Forelimb muscle (tissue), 1 donor: ENCODE results near the gene MTAP. TPM values are rescaled to one million over a fixed set of nuclear protein-coding genes. Genes with fewer than 3 reads are reported as not detected.
"Not testable (repeated sequence)": the region's sequence is repeated elsewhere in the genome, so short reads cannot be mapped to it uniquely, and the experiment has no call there.

Experiments
- DNase-seq: peaks from one replicate; pipeline ENCODE4 v3.0.0-alpha.2; 2013; ENCODE audit warnings: low read depth
- polyA plus RNA-seq: library from polyadenylated mRNA; unstranded; fragments of 120-200 nt; gene quantifications from one replicate; pipeline ENCODE4 v1.2.1, GENCODE V29; 2013; ENCODE audit not compliant: insufficient read length

Gene MTAP
- polyA plus RNA-seq, 1 donor: 23.5 TPM

DNA sequence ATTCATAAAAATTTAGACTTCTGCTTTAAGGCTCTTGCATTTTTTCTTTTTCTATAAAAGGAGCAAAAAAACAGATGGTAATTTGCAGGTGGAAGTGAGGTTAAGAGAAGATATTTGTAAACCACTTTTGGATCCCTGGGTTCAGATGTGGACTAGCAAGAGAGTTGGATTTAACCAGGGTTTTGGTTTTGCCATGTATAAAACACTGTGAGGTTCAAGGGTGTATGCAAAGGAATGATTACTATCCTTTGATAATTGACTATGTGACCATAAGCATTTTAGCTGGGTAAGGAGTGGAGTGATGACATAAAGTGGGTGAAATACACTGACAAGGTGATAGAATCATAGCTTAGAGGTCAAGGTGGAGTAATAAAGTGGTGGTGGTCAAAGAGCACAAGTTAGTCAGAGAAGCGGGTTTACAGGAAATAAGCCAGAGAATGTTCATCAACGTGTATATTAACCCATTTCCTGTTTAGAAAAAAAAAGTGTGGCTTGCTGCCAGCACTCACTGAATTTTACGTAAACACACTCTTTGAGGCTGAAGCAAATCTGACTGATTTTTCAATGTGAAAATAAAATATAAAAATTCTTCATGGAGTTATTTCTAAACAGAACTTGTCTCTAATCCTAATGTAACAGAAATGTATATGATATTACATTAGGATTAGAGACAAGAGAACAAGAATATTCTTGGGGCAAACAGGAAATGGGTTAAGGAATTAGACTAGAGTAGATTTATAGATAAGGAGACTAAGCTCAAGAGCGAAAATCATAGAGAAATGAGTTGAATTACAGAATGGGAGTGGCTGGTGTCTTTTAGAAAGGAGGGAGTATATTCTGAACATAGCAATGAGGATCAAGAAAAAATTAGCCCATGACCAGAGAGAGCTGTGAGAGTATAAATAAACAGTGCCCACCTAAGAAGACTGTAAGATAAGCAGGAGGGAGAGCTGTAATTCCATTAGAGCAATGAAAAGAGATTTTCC lies 117.2 kb downstream of the MTAP start:
- DNase-seq: no peak

DNA sequence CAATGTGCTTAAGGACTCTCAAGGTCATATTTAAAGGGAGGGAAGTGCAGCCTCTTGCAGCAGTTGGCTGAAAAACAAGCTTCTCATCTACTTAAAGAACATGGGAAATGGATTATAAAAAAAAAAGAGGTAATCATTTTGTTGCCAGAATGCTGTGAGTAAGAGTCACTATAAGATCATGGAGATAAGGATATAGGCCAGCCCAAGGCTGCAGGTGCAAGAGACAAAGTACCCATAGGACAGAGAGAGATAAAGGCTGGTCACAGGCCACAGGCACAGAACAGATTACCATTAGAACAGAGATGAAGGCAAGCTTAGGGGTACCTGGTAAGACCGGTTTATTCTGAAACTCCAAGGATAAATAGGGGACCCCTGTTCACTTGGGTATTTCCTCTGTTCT lies 121.3 kb downstream of the MTAP start:
- no peak for DNase-seq

DNA sequence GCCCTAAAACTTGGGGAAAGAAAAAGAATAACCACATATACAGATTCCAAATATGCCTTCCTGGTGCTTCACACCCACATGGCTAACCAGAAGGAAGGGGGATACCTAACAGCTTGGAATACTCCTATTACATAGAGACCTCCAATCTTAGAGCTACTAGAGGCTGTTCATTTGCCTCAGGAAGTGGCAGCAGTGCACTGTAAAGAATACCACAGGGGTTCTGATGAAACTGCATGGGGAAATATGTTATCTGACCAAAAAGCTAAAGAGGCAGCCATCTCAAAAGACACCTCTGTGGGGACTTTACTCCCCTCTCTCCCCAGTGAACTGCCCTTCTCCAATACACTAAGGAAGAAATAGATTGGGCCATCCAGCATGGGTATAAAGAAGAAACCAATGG lies 125.3 kb downstream of the MTAP start:
- no peak for DNase-seq

DNA sequence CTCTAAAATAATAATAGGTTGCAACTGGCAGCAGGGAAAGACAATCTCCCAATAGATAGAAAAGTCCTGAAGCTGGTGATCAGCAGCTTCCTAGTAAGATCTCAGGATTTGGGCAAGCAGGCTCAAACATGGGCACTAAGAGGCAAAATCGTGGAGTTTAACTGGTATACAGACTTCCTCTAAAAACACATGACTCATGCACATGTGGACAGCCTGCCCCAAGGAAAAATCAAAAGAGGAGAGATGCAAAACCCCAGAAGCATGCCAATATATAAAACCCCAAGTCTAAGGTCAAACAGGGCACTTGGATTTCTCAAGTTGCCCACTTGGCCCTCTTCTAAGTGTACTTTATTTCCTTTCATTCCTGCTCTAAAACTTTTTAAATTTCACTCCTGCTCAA lies 129.0 kb downstream of the MTAP start:
- no peak for DNase-seq

DNA sequence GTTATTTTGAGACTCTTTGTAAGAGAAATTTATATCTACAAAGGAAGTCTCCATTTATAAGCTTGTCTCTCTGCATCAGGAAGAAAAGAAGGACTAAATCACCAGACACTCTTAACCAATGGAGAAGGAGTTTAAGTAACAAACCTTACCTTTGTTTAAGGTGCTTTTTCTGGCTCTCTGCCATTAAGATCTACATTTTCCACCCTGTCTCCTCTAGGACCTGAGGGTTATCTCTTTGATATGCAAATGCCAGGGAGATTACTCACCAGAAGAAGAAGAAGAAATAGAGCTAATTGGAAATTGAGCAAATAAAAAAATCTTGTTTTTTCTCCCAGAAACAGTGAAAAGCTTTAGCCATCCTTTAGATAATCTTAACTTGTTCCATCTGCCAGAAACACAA lies 130.8 kb downstream of the MTAP start:
- no peak for DNase-seq

DNA sequence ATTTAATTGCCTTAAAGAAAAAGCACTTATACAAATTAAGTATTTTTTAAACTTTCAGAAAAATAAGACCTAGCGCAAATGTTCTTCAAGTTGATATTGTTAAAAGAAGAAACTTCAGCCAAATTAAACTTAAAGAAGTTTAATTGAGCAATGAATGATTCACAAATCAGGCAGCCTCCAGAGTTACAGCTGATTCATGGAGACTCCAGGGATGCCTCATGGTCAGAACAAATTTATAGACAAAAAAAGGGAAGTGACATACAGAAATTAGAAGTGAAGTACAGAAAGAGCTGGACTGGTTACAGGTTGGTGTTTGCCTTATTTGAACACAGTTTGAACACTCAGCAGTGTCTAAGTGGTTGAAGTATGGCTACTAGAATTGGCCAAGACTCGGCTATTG lies 131.4 kb downstream of the MTAP start:
- DNase-seq: no peak

DNA sequence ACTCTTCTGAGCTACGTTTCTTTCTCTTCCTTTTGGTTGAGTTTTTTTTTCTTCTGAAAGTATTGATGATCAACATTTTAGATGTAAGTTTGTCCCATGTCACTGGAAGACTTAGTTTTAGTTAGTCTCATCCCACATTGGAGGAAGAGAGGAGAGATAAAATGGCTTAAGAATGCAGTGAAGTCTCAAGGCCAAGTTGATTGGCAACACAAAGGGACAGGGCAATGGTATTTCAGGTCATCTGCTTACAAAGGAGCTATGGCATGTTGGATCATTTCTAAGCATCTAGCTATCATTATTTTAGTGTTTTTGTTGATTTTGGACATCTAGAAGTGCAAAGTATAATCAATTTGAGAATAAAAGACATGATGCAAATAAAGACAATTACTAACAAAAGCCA lies 133.2 kb downstream of the MTAP start:
- no peak for DNase-seq

DNA sequence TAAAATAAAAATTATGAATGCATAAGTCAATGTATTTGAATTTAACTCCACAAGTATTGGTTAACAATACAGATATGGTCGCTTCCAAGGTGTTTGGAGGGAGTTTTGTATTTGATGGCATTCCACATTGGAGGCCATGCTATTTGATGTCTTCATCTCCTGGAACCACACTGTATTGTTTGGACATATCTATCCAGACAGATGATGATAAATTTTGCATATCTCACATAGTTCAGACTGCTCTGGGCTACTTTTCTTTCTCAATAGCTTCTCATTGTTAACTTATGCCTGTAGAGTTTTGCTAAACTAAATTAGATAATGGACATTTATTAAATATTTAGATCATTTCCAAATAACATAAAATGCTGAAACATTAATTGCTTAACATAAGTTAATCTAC lies 133.7 kb downstream of the MTAP start:
- no peak for DNase-seq

DNA sequence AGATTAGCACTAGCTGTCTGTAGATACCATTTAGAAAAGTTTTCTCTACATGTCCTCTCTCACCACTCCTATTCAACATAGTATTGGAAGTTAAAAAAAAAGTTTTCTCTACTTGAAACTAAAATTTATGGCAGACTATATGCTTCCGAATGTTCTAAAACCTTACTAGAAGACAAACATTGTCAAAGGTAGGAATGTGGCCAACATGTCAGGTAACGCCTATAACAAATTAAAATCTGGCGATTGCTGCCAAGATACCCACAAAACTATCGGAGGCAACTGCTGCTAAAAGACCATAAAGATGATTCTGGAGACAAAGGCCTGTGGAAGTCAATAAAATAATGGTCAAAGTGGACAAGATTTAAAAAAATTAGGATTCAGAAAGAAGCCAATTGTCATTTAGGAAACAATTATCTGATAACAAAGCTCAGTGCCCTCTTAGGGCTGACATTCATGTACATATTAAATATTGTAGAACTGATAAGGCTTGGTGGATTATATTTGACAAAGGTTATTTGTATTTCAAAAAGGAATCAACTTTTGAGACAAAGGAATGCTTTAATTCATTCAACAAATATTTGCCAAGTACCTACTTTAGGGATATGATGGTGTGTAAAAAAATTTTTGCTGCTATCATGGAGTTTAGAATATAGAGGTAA lies 139.0 kb downstream of the MTAP start:
- DNase-seq: no peak

DNA sequence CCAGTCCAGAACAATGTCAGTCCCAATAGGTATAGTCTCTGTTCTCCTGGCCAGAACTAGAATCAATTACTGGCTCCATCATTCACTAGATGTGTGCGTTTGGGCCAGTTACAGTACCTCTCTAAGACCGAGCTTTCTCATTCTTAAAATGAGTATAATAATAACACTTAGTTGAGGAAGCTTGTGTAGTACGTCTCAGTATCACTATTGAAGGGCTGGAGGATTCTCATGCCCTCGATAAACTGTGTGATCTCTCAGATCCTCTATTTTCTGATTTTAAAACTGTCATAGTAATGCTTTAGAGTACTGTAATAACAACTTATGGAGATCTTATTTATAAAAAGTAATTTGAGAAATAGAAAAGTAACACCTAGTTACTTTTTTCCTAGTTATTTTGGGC lies 141.0 kb downstream of the MTAP start:
- DNase-seq: no peak

DNA sequence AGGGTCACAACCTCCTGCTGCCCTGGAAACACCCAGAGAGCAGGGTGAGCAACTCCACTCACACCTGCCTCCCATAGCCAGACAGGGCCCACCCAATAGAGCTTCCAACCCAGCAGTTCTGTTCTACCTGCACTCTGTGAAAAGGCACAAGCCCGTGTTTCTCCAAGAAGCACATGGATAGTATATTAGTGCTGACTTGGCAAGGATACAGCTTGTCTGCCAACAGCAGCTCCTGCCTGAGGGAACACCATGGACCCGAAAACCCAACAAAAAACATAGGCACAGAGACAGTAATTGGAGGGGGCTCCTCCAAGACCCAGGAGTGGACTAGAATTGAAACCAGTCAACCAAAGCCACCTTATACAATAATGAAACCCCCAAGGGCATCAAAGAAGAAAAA lies 143.2 kb downstream of the MTAP start:
- no peak for DNase-seq

DNA sequence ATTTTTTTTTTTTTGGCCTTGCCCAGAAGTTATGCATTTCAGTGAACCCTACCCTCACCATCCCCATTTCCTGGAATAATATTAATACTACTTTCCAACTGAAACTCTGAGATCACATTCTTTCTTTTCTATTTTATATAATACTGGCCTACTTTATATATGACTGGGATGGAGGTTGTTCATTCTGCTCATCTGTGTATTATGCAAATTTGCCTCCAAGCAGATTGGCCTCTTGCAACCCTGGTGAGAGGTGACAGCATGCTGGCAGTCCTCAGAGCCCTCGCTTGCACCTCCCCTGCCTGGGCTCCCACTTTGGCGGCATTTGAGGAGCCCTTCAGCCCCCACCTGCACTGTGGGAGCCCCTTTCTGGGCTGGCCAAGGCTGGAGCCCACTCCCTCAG lies 156.4 kb downstream of the MTAP start:
- DNase-seq: no peak

DNA sequence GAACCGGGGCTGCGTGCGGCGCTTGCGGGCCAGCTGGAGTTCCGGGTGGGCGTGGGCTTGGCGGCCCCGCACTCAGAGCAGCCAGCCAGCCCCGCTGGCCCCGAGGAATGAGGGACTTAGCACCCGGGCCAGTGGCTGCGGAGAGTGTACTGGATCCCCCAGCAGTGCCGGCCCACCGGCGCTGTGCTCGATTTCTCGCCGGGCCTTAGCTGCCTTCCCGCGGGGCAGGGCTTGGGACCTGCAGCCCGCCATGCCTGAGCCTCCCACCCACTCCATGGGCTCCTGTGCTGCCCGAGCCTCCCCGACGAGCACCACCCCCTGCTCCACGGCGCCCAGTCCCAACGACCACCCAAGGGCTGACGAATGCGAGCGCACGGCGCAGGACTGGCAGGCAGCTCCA lies 156.8 kb downstream of the MTAP start:
- not testable (repeated sequence) for DNase-seq

DNA sequence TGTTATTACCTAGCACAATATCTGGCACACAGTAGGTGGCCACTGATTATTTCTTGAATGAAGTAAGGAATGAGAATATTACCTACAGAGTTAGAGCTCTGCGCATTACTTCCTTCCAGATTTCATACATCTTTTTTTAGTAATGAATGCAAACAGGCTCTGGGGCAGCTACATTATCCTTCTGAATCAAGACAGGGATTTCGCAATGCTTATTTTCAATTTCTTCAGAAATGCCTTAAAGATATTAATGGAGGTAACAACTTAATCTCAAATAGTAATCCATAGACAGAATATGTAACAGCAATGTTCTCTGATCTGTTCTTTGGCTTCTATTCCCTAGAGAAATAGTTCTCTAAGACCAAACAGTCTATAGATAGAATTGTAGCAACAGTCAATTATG lies 159.1 kb downstream of the MTAP start:
- no peak for DNase-seq

DNA sequence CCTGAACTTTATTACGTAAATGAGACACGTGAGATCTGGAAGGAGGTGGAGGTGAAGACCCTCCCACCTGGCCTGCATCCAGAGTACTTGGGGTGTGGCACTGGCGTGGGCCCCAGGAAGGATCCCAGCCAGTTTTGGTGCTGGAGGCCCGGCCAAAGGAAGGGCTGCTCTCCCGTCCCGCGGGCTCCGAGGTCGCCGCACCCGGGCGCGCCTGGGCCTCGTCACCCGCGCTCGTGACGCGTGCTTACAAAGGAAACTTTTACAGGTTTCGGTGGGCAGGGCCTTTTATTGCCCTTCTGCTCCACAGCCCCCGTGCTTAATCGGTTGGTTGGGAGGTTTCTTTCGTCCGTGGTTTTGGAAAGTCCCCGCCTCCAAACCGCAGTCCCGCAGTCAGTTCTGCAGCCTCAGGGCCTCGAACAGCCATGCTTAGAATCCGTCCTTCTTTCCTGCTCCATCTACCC lies 162.5 kb downstream of the MTAP start:
- no peak for DNase-seq

DNA sequence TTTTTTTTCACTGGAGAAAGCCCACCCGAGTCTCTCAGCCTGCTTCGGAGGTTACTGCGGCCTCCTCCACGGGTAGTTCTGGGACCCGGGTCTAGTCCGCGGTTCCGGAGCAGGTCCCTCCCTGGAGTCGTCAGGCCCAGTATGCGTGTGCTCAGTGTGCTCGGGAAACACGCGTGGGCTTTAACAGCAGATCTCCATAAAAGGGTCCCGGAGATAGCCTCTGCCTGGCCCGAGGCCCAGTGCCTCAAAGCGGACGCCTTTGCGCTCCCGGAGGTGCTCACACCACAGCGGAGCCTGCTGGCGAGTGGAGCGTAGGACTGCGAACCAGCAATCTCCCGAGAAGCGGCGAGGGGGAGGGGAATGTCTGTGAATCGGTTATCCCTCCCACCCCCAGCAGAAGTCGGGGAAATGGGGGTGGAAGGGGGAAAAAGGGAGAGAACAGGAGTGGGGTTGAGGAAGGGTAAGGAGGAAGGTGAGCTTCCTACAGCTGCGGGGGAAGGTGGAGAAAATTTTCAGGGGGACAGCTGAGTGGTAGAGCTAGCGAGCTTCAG lies 163.0 kb downstream of the MTAP start:
- no peak for DNase-seq

DNA sequence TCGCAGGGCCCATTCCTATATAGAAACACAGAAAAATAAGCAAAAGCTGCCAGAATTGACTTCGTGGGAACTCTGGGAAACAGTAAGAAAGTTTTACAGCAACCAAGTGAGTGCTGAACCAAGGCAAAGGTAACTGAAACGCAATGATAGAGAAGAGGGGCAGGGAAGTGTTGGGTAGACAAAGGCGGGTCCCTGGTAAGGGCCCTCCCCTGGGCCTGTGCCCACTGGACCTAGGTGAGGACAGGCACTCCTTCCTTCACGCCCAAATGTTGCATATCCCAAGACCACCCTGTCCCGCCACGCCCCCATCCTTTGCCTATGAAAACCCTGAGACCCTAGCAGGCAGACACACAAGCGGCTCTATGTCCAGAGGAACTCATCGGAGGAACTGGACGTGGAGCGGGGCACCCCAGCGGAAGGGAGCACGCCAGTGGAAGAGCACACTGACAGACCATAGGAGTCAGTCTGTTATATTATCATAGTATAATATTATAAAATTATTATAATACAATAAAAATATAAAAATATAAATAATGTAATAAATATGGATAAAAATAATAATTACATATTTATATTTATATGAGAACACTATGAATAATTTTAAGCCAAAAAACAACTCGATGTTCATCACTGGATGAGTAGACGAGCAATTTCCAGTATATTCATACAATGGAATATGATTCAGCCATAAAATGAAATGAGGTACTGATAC lies 163.9 kb downstream of the MTAP start:
- DNase-seq: no peak

DNA sequence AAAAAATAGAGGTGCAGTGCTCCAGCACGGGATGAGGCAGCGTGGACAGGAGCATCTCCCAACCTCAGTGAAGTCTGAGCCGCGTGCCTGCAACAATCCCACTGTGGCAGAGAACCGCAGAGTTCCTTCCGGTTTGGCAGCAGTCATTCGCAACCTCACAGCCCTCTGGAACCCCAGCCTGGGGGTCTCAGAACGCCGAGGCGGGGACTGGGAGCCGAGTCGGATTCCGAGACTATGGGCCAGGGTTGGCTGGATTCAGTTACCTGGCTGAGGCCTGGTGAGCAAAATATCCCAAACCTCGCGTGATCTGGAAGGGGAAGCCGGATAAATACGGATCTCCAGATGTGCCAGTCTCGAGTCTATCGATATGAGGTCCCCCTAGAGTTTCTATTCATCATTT lies 164.7 kb downstream of the MTAP start:
- DNase-seq: no peak

DNA sequence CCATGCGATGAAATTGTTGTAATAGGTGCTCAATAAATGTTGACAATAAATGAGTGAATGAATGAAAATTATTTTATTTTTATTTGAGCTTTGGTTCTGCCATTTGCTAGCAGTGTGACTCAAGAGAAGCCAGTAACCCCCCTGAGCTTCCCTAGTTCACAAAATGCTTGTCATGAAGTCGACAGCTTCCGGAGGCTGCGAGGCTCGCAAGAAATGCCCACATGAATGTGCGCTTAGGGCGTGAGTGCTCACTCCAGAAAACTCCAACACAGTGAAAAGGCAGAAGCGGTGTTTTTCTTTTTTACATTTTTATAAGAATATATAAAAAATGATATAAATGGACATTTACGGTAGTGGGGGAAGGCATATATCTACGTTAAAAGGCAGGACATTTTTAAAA lies 165.3 kb downstream of the MTAP start:
- no peak for DNase-seq

DNA sequence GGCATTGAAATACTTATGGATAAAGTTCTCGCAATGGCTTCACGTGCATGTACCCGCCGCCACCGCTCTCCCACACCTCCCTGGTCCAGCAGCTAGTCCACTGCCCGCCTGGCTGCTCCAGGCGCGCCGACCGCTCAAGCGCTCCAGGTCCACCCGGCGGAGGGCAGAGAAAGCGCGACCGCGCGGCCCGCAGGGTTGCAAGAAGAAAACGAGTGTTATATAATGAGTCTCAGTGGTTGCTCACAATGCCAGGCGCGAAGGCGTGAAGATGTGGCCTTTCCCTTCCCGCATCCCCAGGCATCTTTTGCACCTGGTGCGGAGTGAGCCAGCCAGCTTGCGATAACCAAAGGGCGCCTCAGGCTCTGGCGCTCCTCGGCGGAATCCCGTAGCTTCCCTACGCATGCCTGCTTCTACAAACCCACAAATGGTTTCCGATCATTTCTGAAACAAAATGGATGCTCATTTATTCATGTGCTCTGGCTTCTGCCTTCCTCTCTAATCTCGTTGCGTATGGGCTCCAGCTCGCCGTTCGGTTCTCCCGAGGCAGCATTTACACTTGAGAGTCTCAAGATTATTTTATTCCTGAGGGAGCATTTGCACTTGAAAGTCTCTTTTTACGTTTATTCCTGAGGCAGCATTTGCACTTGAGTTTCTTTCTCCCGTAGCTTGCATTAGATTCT lies 166.0 kb downstream of the MTAP start:
- no peak for DNase-seq
